Liver (tissue), 2 donors: Measurements from ENCODE around the gene FKBP1A.

Source experiments
- CTCF ChIP-seq: fragments of 150-350 bp; IDR thresholded peaks from 2 replicates; pipeline ENCODE4 v1.5.1; 2017; ENCODE audit warnings: improper control_type of control experiment, low read depth, low read length; ENCODE audit not compliant: missing input control
- FOXA1 ChIP-seq: IDR thresholded peaks from 2 replicates; pipeline ENCODE4 v1.6.1; 2016; ENCODE audit warnings: antibody characterized with exemption
- MAX ChIP-seq: IDR thresholded peaks from 2 replicates; pipeline ENCODE4 v1.6.1; 2016; ENCODE audit warnings: antibody characterized with exemption
- REST ChIP-seq: IDR thresholded peaks from 2 replicates; pipeline ENCODE4 v1.6.1; 2016; ENCODE audit warnings: antibody characterized with exemption, mild to moderate bottlenecking
- donor health status: healthy.

- TF ChIP-seq FOXA1 (no peak), REST (no peak), MAX (no peak), CTCF (no peak)
Observed at GRCh38 chr20:1388253-1388652, 4.6 kb downstream of the FKBP1A start.
